WI38 (cell line): Measurements from ENCODE around the gene PLCH2.
"Not testable (repeated sequence)": the region's sequence is repeated elsewhere in the genome, so short reads cannot be mapped to it uniquely, and the experiment has no call there.

Experiments used
- H3K4me3 ChIP-seq: 2 replicates; pipeline ENCODE4 v1.5.1; 2011; ENCODE audit warnings: low read depth, mild to moderate bottlenecking, control low read depth, low read length
- TF ChIP-seq, protein P1 (sequence below): IDR thresholded peaks from 2 replicates; pipeline ENCODE4 v1.5.1; 2012; ENCODE audit warnings: low read depth, mild to moderate bottlenecking, control low read depth, low read length

Gene PLCH2

GRCh38 chr1:2455757-2456156, 20.3 kb upstream of the PLCH2 start:
- TF ChIP-seq, protein P1, sequence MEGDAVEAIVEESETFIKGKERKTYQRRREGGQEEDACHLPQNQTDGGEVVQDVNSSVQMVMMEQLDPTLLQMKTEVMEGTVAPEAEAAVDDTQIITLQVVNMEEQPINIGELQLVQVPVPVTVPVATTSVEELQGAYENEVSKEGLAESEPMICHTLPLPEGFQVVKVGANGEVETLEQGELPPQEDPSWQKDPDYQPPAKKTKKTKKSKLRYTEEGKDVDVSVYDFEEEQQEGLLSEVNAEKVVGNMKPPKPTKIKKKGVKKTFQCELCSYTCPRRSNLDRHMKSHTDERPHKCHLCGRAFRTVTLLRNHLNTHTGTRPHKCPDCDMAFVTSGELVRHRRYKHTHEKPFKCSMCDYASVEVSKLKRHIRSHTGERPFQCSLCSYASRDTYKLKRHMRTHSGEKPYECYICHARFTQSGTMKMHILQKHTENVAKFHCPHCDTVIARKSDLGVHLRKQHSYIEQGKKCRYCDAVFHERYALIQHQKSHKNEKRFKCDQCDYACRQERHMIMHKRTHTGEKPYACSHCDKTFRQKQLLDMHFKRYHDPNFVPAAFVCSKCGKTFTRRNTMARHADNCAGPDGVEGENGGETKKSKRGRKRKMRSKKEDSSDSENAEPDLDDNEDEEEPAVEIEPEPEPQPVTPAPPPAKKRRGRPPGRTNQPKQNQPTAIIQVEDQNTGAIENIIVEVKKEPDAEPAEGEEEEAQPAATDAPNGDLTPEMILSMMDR: no peak
- no peak overlapping the region for H3K4me3 ChIP-seq

DNA sequence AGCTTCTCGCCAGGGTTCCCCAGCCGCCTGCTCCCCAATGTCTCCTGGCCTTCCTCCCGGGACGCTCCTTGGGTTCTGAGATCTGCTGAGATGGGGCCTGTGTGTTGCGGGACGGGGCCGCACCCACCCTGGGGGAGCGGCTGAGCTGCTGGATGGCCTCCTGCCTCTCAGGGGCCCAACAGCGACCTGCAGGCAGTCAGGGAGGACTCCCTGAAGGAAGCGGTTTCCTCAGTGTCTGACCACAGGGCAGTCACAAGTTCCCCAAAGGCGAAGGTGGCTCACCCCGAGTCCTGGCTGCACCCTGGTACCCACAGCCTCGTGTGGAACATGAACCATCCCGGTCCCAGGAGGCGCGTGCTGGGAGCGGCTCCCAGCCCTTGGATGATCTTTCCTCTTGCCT, 18.6 kb upstream of the PLCH2 start:
- no peak overlapping the region for H3K4me3 ChIP-seq
- TF ChIP-seq, protein P1: no peak

DNA sequence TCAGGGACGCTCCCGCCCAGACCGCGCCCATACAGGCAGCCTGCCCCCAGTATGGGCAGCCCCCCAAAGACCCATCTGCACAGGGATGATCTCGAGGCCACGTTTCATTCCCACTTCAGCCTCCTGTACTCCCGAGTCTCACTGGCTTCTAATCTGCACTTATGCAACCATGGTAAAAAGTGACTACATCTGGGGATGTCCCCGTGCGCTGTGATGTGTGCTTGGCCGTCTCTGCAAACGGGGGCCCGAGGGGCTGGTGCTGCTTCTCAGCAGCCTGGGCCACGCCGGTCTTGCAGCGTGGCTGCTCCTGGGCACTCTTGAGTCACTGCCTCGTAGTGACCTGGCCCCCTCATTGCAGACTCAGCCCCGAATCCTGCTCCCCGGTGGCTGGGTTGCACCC, 17.4 kb upstream of the PLCH2 start:
- H3K4me3 ChIP-seq: no peak overlapping the region
- TF ChIP-seq, protein P1: no peak

DNA sequence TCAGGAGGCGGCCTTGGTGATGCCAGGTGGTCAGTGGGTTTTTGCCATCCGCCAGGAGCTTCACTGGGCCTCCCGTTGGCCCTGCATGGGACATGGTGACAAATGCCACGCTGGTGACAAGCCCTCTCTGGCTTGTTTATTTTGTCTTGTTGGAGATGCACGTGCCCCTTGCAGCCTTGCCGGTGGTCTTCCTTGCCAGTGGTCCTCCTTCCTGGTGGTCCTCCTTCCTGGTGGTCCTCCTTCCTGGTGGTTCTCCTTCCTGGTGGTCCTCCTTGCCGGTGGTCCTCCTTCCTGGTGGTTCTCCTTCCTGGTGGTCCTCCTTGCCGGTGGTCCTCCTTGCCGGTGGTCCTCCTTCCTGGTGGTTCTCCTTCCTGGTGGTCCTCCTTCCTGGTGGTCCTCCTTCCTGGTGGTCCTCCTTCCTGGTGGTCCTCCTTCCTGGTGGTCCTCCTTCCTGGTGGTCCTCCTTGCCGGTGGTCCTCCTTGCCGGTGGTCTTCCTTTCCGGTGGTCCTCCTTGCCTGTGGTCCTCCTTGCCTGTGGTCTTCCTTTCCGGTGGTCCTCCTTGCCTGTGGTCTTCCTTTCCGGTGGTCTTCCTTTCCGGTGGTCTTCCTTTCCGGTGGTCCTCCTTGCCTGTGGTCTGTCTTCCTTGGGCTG, 16.9 kb upstream of the PLCH2 start:
- H3K4me3 ChIP-seq: not testable (repeated sequence)

- H3K4me3 ChIP-seq: no peak overlapping the region
- TF ChIP-seq, protein P1: no peak
These were observed 16.3 kb upstream of the PLCH2 start for GRCh38 chr1:2459757-2460156.

GRCh38 chr1:2460203-2460602, 15.9 kb upstream of the PLCH2 start:
- TF ChIP-seq, protein P1: no peak
- no peak overlapping the region for H3K4me3 ChIP-seq

- no peak overlapping the region for H3K4me3 ChIP-seq
- TF ChIP-seq, protein P1: no peak
These were observed 14.9 kb upstream of the PLCH2 start for GRCh38 chr1:2460996-2461751.
